Stimulated activated CD4-positive, alpha-beta T cell treated with anti-CD3 and anti-CD28 coated beads, Interleukin-2, amount 100 ng/mL, for 24 hours (primary cell): ENCODE measurements around the gene SHD.
"Not testable (repeated sequence)": the region's sequence is repeated elsewhere in the genome, so short reads cannot be mapped to it uniquely, and the experiment has no call there.

Source experiments
- DNase-seq, 2 donors: peaks; one replicate each; pipeline ENCODE4 v3.0.0-alpha.2; 2020

Gene SHD, protein sequence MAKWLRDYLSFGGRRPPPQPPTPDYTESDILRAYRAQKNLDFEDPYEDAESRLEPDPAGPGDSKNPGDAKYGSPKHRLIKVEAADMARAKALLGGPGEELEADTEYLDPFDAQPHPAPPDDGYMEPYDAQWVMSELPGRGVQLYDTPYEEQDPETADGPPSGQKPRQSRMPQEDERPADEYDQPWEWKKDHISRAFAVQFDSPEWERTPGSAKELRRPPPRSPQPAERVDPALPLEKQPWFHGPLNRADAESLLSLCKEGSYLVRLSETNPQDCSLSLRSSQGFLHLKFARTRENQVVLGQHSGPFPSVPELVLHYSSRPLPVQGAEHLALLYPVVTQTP

DNA sequence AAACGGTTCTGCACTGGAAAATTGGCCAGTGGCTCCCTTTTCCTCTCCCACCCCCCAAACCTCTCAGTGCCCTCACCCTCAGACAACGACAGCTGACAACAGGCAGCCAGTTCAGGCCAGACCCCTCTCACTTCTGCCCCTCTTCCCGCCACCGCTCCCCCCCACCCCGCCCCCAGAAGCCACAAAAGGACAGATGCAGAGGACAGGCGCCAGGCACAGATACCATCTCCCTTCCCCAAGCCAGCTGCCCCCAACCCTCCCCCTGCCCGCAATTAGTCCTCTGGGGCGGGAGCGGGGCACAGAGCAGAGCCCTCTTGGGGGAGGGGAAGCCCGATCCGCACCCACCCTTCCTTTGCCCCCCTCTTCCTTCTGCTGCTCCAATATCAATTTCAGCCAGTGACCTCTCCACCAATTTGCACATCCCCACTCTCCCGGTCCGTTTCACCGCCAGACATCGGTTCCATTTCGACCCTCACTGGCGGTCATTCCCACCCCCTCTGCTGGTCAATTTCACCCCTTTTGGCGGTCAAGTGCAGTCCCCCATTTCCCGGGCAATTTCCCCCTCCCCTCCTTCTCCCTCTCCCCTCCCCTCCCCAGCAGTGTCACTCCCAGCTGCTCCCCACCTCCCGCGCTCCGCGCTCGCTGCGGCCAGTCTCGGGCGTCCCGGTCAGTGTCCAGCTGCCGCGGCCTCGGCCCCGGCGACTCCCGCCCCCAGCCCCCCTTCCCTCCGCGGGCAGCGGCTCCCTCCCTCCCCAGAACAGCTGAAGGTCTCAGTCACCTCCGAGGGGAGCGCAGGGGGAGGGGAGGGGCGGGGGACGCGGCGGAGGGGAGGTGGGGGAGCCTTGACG lies at the start of gene SHD:
SHD (plus strand) TSS at position 848 of the 848 bp plus-strand sequence. CDS start 798 bp downstream, outside the sequence.
- DNase-seq = no peak

DNA sequence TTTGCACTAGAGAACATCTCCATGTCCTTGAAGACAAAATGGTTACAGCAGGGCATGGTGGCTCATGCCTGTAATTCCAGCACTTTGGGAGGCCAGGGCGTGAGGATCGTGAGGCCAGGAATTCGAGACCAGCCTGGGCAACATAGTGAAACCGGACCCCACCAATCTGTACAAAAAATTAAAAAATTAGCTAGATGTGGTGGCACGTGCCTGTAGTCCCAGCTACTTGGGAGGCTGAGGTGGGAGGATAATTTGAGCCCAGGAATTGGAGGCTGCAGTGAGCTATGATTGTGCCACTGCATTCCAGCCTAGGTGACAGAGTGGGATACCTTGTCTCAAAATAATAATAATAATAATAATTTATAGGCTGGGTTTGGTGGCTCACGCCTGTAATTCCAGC lies 48.8 kb upstream of the SHD start:
- DNase-seq = not testable (repeated sequence)

- not testable (repeated sequence) for DNase-seq
These were observed 47.5 kb upstream of the SHD start for GRCh38 chr19:4231521-4231920.

- not testable (repeated sequence) for DNase-seq
These were observed 46.9 kb upstream of the SHD start for GRCh38 chr19:4232139-4232538.

GRCh38 chr19:4232614-4233281 lies 46.3 kb upstream of the SHD start:
- no peak for DNase-seq

DNA sequence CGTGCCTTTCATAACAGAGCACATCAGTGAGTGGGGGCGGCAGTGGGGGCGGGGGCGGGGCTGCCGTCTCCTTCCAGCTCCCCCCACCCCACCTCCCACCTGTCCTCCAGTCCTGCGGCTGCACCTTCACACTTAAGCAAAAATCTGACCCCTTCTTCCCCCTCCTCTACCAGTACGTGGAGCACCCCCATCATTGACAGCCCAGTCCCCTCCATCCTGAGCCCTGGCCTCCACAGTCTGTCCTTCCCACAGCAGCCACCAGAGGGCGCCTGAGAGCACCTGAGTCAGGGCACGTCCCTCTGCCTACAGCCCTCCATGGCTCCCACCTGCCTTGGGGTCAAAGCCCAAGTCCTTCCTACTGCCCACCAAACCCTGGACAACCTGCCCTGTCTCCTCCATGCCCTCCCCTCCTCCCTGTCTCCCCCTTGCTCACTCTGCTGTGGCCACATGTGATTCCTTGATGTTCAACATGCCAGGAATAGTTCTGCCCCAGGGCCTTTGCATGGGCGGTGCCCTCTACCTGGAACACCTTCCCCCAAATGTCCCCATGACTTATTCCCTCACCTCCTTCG lies 45.7 kb upstream of the SHD start:
- DNase-seq = peak; percentile 80 to 87

- no peak for DNase-seq
These were observed 44.8 kb upstream of the SHD start for GRCh38 chr19:4234142-4234861.

DNA sequence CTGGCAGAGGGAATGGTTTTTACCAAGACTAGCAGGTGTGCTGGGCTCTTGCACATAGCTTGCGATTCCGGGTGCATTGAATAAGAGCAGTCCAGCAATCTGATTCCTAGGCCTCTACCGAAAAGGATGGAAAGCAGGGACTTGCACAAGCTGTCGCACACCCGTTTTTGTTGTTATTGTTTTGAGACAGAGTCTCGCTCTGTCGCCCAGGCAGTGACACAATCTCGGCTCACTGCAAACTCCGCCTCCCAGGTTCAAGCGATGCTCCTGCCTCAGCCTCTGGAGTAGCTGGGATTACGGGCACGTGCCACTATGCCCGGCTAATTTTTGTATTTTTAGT lies 44.2 kb upstream of the SHD start:
- DNase-seq = no peak

DNA sequence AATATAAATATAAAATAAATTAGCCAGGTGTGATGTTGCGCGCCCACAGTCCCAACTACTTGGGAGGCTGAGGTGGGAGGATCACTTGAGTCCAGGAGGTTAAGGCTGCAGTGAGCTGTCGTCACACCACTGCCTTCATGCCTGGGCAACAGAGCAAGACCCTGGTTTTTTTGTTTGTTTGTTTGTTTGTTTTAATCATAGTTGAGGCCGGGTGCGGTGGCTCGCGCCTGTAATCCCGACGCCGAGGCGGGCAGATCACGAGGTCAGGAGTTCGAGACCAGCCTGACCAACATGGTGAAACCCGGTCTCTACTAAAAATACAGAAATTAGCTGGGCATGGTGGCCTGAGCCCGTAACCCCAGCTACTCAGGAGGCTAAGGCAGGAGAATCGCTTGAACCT lies 41.6 kb upstream of the SHD start:
- not testable (repeated sequence) for DNase-seq

DNA sequence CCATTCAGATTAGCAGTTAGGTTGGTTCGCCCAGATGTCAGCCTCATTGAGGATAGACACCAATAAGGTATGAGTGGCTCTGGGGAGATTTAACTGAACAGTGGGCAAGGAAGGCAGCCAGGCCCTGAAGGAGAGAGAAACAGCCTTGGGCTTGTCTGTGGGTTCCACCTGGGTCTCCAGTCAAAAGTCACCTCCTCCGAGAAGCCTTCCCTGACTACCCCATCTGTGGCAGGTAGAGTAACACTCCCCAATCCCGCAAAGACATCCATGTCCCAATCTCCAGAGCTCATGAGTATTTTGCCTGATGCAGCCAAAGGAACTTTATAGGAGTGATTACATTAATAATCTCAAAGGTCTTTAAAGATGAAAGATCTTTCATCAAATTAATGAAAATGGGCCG lies 40.2 kb upstream of the SHD start:
- DNase-seq = no peak

DNA sequence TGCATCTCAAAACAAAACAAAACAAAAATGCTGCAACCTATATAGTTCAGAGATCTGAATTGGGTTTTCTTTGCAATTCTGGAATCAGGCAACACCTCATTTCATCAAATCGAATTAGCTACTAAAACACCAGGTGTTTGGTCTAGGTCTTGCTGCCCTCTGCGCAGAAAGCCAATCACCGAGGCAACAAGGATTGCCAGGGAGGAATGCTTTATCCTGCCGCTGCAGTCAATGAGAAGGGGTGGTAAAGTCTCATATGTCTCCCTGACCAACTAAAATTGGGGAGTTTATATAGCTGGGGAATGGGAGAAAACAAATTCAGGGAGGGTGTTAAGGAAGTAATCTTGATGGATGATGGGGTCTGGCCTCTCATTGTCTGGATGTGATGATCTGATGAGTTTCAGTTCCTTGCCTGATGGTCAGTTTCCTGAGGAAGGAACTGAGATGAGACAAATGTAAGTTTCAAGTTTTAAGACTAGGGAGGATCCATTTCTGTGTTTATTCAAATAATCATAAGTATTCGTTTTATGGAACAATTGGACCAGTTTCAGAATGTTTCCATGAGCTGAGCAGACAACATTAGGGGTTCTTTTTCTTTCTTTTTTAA lies 37.1 kb upstream of the SHD start:
- DNase-seq = no peak

DNA sequence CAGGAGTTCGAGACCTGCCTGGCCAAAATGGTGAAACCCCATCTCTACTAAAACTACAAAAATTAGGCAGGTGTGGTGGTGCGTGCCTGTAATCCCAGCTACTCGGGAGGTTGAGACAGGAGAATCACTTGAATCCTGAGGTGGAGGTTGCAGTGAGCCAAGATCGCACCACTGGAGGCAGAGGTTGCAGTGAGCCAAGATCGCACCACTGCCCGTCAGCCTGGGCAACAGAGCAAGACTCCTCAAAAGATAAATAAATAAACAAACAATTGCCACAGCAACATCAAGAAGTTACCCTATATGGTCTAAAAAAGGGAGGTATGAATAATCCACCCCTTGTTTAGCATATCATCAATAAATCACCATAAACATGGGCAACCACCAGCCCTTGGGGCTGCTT lies 33.1 kb upstream of the SHD start:
- DNase-seq = not testable (repeated sequence)

GRCh38 chr19:4246767-4247593 lies 32.1 kb upstream of the SHD start, which contains the start of gene YJU2:
Gene YJU2, plus strand, starts transcription at chr19:4247080. Its CDS starts 67 bp downstream, at chr19:4247147.
- peak; percentile 98 to 99 for DNase-seq

GRCh38 chr19:4256563-4256962 lies 22.5 kb upstream of the SHD start:
- DNase-seq = no peak

GRCh38 chr19:4257025-4257424 lies 22.0 kb upstream of the SHD start:
- no peak for DNase-seq

DNA sequence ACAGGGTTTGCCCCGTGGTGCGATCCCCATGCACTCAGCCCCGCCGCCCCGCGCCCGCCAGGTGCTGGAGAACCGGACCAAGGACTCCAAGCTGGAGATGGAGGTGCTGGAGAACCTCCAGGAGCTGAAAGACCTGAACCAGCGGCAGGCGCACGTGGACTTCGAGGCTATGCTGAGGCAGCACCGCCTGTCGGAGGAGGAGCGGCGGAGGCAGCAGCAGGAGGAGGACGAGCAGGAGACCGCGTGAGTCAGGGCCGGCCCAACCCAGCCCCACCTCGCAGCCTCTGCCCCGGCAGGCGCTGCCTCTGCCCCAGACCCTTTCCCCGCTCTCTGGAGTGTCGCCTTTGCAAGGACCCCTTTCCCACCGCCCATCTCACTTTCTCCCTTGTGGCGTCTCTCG lies 20.9 kb upstream of the SHD start:
- DNase-seq = no peak

DNA sequence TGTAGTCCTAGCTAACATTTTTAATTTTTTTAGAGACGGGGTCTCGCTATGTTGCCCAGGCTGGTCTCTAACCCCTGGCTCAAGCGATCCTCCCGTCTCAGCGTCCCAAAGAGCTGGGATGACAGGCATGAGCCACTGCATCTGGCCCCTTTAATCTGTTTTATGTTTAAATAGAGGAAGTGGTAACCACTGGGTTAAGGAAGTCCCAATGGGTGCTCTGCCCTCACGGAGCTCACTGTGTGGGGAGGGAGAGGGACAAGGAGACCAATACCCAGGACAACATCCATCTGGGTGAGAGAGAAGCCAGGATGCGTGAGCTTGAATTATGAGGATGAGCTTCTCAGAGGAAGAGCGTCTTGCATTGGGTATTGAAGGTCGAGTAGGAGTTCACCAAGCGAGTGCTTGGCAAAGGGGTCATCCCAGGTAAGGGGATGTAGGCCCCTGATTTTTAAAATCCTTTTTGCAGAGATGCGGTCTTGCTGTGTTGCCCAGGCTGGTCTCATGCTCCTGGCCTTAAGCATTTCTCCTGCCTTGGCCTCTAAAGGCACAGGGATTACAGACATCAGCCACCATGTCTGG lies 18.4 kb upstream of the SHD start:
- DNase-seq = no peak

GRCh38 chr19:4264812-4265211 lies 14.3 kb upstream of the SHD start:
- DNase-seq = no peak

DNA sequence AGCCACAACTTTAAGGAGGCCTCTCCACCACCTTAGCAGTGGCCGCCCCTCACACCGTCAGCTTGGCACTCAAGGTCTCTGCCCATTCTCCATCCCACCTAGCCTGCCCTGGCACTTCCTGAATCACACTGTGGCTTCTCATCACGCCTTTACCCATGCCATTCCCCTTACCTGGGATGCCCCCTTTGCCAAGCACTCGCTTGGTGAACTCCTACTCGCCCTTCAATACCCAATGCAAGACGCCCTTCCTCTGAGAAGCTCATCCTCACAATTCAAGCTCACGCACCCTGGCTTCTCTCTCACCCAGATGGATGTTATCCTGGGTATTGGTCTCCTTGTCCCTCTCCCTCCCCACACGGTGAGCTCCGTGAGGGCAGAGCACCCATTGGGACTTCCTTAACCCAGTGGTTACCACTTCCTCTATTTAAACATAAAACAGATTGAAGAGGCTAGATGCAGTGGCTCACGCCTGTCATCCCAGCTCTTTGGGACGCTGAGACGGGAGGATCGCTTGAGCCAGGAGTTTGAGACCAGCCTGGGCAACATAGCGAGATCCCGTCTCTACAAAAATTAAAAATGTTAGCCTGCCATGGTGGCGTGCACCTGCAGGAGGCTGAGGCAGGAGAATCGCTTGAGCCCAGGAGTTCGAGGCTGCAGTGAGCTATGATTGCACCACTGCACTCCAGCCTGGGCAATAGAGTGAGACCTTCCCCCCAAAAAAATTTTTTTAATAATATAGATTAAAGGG lies 12.6 kb upstream of the SHD start:
- DNase-seq = no peak
